ACC112 (cell line): ENCODE data around the gene TRAM2.

Experiments
- H2AFZ ChIP-seq: fragments of 200-600 bp; sonication (generic); one replicate; pipeline ENCODE4 v1.6.0; 2017; ENCODE audit warnings: antibody characterized with exemption, low read length; ENCODE audit not compliant: unreplicated experiment
- H3K27ac ChIP-seq: fragments of 200-600 bp; sonication (generic); 2 replicates; pipeline ENCODE4 v1.5.1; 2014; ENCODE audit warnings: low read depth, mild to moderate bottlenecking, antibody characterized with exemption, low read length, moderate library complexity
- H3K27me3 ChIP-seq: fragments of 200-600 bp; sonication (generic); 2 replicates; pipeline ENCODE4 v1.6.1; 2014; ENCODE audit warnings: mild to moderate bottlenecking, antibody characterized with exemption, low read length, moderate library complexity, mixed read lengths; ENCODE audit not compliant: insufficient read depth
- H3K36me3 ChIP-seq: fragments of 200-600 bp; sonication (generic); 2 replicates; pipeline ENCODE4 v1.6.1; 2016; ENCODE audit warnings: mild to moderate bottlenecking, antibody characterized with exemption, low read length, moderate library complexity, mixed read lengths; ENCODE audit not compliant: insufficient read depth
- H3K4me1 ChIP-seq: fragments of 200-600 bp; sonication (generic); one replicate; pipeline ENCODE4 v1.6.1; 2016; ENCODE audit warnings: low read length, mixed read lengths; ENCODE audit not compliant: insufficient read depth, unreplicated experiment, control insufficient read depth
- H3K4me3 ChIP-seq: fragments of 200-600 bp; sonication (generic); 2 replicates; pipeline ENCODE4 v1.5.1; 2014; ENCODE audit warnings: mild to moderate bottlenecking, low read depth, low read length
- H3K79me2 ChIP-seq: fragments of 200-600 bp; sonication (generic); one replicate; pipeline ENCODE4 v1.6.0; 2016; ENCODE audit warnings: low read length; ENCODE audit not compliant: control insufficient read depth, unreplicated experiment, insufficient read depth

Gene TRAM2

DNA sequence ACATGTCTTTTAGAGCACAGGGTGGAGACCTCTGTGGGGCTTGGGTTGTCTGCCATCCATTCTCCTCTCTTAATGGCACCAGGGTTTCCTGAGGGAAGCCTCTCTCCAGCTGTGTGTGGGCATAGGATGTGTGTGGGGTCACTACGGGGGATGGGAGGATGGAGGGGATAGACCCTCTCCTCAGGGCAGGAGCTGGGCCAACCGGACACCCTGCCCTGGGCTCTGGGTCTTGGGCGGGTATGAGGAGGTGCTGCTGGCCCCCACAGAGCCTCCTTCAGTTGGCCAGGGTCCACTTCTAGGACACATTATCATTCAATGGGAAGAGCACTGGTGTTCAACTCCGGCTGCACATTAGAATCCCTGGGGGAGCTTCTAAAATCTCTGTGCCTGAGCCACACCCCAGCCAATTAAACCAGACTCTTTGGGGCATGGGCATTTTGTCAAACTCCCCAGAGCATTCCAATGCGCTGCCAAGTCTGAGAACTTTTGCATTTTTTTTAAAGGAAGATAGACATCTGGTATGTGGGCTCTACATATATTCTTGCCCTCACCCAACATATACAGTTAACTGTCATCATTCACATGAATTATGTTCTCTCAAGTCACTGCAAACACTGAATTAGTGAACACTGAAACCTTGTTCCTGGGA, 38.5 kb downstream of the TRAM2 start:
- H2AFZ ChIP-seq: no peak overlapping the region
- H3K4me3 ChIP-seq: peak overlapping the region; percentile 23; the same call in 1 of the 2 replicates
- H3K27me3 ChIP-seq: no peaks in the 10 kb centered on the region
- peak overlapping the region; percentile 96 for H3K27ac ChIP-seq
- peaks cover 87% of the 10 kb centered on the region for H3K4me1 ChIP-seq
- H3K79me2 ChIP-seq: peaks cover 97% of the 10 kb centered on the region
- H3K36me3 ChIP-seq: peaks cover 11% of the 10 kb centered on the region; the same call in 1 of the 2 replicates

DNA sequence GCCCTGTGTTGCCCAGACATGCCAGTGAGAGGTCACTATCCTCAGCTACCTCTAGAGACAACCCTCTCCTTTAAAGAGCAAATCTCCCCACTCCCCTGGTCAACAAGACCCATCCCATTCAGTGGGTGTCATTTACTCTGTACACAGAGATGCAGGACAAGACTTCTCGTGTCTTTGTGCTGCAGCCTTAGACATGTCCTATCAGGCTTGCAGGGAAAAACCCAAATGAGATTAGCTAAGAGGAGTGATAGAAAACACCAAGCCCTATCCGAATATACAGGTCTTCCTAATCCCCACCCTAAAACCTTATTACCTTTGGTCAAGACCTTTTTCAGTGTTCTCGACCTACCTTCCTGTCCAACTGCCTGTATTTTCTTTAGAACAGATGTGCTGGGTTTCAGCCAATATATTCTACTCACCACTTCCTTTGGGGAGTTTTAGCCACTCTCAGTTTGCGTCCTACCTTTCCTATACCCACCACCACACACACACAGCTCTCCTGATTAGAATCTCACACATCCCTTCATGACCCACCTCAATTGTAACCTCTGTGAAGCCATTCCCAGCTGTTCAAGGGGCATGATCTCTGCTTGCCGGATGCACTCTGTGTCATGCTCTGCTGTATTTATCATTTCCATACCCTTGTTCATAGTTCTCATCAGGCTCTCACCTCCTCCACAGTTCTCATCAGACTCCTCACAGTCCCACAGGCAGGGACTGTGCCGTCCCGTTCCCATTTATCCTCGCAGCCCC, 39.7 kb downstream of the TRAM2 start:
- Histone ChIP-seq H3K27me3 (no peaks in the 10 kb centered on the region), H3K4me3 (no peak overlapping the region; the same call in 1 of the 2 replicates), H3K36me3 (peaks cover 16% of the 10 kb centered on the region; the same call in 1 of the 2 replicates), H3K79me2 (peaks cover 97% of the 10 kb centered on the region), H3K4me1 (peaks cover 87% of the 10 kb centered on the region), H3K27ac (peak overlapping the region; percentile 96), H2AFZ (no peak overlapping the region)

DNA sequence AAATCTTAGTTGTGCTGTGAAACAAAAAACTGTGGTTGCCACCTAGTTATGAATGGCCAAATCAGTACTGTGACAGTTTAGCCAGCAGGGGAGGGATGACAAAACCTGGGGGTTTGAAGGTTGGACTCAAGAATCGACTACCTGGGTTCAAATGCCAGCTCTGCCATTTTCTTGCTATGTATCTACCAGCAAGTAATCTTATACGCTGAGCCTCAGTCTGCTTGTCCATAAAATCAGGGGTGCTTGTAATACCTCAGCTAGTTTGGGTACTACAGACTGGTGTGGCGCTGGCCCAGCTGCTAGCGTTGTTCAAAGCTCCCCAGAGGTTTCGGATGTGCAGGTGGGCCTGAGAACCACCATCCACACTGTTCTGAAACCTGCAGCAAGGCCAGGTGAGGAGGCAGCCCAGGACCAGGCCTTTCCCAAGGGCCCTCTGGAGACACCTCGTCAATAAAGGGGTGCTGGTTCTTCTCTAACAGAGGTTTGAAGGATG, 40.4 kb downstream of the TRAM2 start:
- Histone ChIP-seq H3K79me2 (peaks cover 97% of the 10 kb centered on the region), H3K36me3 (peaks cover 20% of the 10 kb centered on the region; the same call in 1 of the 2 replicates), H3K4me3 (no peak overlapping the region), H3K27ac (peak overlapping the region; percentile 96), H3K4me1 (peaks cover 87% of the 10 kb centered on the region), H2AFZ (no peak overlapping the region), H3K27me3 (no peaks in the 10 kb centered on the region)

DNA sequence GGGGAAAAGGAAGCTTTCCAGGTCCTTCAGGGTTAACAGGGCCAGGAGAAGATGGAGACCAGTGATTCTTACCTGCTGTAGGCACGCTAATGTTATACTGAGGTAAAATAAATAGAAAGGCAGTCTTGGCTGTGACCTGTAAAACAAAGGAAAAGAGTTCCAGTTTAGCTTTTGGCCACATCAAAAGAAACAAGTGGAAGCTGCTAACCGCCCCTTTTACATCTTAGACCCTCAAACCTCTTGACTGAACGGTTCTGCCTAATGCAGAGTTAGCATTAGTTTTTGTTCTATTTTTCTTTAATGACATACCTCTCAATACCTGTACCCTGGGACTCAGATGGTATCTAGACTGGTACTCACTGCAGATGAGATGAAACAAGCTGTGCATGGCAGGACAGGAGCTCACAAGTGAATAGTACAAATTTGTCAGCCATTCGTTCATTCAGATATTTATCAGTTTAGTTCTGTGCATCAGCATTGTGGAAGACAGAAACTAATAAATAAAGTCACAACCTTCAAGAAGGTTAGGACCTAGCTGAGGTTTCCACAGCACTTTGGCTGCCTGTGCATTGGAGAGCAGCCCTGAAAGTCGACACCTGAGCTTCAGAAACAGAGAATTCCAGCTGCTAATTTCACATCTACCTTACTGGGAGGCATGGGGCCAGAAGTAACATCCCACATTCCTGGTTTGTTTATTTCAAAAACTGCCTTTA, 41.0 kb downstream of the TRAM2 start:
- peak overlapping the region; percentile 96 for H3K27ac ChIP-seq
- no peak overlapping the region for H3K4me3 ChIP-seq
- H3K79me2 ChIP-seq: peaks cover 97% of the 10 kb centered on the region
- H2AFZ ChIP-seq: no peak overlapping the region
- no peaks in the 10 kb centered on the region for H3K27me3 ChIP-seq
- peaks cover 86% of the 10 kb centered on the region for H3K4me1 ChIP-seq
- H3K36me3 ChIP-seq: peaks cover 25% of the 10 kb centered on the region; the same call in 1 of the 2 replicates

DNA sequence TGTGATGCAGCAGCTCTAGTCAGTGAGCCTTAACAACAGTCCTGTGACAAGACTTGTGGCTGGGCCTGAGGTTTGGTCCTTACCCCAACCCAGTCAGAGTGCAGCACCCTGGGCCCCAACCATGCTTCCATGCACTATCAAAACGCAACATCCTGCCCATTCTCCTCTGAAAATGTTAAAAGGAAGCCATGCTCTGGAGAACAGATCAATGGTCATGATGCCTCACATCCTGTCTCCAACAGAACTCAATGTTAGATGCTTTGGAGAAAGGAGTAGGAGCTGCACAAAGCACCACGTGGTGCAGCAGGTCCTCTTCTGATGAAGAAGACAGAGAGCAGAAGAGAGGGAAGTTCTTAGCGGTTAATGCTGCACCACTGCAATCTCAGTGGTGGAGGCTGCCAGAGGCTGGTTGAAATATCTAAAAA, 41.9 kb downstream of the TRAM2 start:
- H3K4me3 ChIP-seq: no peak overlapping the region
- peaks cover 97% of the 10 kb centered on the region for H3K79me2 ChIP-seq
- peaks cover 77% of the 10 kb centered on the region for H3K4me1 ChIP-seq

DNA sequence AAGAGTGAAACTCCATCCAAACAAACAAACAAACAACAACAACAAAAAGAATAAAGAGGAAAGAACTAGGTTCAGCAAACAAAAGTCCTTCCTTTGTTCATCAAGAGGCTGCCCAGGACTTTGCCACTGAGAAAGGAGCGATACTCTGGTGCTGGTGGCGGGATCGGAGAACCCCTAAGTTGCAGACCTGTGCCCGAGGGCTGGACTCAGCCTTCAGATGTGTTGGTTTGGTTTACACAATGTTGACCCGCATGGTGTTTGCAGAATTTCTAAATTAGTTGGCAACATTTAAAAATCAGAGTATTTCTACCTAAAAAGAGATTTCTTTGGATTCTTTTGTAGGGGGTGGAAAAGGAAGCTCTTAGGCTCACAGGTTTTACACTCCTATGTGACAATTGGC, 42.5 kb downstream of the TRAM2 start:
- H3K36me3 ChIP-seq: peaks cover 39% of the 10 kb centered on the region
- peak overlapping the region; percentile 39 for H3K27ac ChIP-seq
- no peak overlapping the region for H2AFZ ChIP-seq
- H3K4me1 ChIP-seq: peaks cover 71% of the 10 kb centered on the region
- no peaks in the 10 kb centered on the region for H3K27me3 ChIP-seq
- peaks cover 96% of the 10 kb centered on the region for H3K79me2 ChIP-seq
- no peak overlapping the region for H3K4me3 ChIP-seq

More for the DNA sequence above, 41.9 kb downstream of the TRAM2 start:
- no peak overlapping the region for H2AFZ ChIP-seq
- H3K36me3 ChIP-seq: peaks cover 33% of the 10 kb centered on the region
- peak overlapping the region; percentile 39 for H3K27ac ChIP-seq
- no peaks in the 10 kb centered on the region for H3K27me3 ChIP-seq

DNA sequence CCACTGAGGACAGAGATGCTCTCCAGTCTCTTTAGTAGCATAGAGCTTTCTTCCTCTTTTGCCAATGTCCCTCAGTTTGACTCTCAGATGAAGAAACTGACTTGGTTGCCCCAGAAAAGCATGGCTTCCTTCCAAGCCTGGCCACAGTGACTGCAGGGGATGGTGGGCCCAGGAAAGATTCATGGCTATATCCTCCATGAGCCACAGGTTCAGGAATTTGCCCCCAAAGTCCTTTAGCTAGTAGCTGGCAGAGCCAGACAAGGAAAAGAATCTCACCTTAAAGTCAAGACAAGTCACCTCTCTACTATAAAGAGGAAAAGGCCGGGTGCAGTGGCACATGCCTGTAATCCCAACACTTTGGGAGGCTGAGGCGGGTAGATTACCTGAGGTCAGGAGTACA, 43.4 kb downstream of the TRAM2 start:
- peaks cover 45% of the 10 kb centered on the region for H3K36me3 ChIP-seq
- peaks cover 63% of the 10 kb centered on the region for H3K4me1 ChIP-seq
- H3K79me2 ChIP-seq: peaks cover 92% of the 10 kb centered on the region
- H3K27me3 ChIP-seq: no peaks in the 10 kb centered on the region
- peak overlapping the region; percentile 71 for H3K27ac ChIP-seq
- H2AFZ ChIP-seq: no peak overlapping the region
- H3K4me3 ChIP-seq: no peak overlapping the region

DNA sequence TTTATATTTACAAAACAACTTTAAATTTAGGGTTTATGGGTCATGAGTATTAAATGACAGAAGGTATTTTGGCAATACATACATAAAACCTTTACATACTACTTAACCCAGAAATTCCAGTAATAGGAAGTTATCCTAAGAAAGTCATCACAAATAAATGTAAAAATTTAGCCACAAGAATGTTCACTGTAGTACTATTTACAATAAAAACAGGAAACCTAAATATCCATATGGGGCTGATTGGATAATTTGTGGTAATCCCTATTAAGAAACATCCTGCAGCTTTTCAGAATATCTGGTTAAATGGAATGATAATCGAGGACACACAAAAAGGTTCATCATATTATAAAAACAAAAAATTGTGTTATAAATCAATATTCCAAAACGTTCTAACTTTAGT, 44.4 kb downstream of the TRAM2 start:
- no peaks in the 10 kb centered on the region for H3K27me3 ChIP-seq
- peaks cover 92% of the 10 kb centered on the region for H3K79me2 ChIP-seq
- H3K4me1 ChIP-seq: peaks cover 58% of the 10 kb centered on the region
- no peak overlapping the region for H2AFZ ChIP-seq
- peaks cover 50% of the 10 kb centered on the region for H3K36me3 ChIP-seq
- H3K4me3 ChIP-seq: no peak overlapping the region
- peak overlapping the region; percentile 71 for H3K27ac ChIP-seq

DNA sequence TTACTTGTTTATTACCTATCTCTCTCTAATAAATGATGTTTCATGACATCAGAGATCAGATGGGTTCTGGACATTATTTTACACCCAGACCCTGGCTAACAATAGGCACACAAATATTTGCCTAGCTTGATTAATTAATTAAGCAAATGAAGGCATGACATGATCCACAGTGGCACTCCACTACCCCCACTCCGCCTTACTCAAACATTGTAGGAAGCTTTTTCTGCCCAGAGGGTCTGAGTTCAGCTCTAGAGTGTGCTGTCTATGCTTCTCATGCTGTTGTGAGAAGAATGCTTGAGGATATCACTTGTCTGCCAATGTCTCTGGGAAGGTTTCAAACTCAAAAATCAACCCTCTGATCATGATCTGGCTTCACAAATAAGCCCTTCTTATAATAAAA, 45.0 kb downstream of the TRAM2 start:
- no peak overlapping the region for H3K4me3 ChIP-seq
- peaks cover 54% of the 10 kb centered on the region for H3K4me1 ChIP-seq
- peak overlapping the region; percentile 71 for H3K27ac ChIP-seq
- H3K79me2 ChIP-seq: peaks cover 92% of the 10 kb centered on the region
- no peak overlapping the region for H2AFZ ChIP-seq
- no peaks in the 10 kb centered on the region for H3K27me3 ChIP-seq
- H3K36me3 ChIP-seq: peaks cover 50% of the 10 kb centered on the region

DNA sequence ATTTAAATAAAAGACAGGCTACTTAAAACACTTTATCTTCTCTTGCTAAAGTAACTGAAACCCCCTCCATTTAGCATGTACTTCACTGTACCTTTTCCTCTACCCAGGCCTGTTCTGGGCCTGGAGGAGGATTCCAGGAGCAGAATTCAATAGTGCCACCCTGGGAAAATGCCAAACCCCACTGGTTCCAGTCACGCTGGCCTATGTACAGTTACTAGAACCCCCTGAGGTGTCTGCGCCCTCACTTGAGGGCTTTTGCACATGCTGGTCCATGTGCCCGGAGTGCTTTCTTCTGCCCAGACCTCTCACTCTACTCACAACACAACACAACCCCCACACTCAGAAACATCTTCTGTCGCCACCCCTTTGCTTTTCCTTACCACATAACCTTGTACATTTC, 45.5 kb downstream of the TRAM2 start:
- Histone ChIP-seq H3K36me3 (peaks cover 50% of the 10 kb centered on the region), H3K27ac (peak overlapping the region; percentile 71), H2AFZ (no peak overlapping the region), H3K27me3 (no peaks in the 10 kb centered on the region), H3K4me1 (peaks cover 54% of the 10 kb centered on the region), H3K4me3 (no peak overlapping the region), H3K79me2 (peaks cover 92% of the 10 kb centered on the region)
